ENCODE results near the gene UCP3. TPM values are rescaled to one million over a fixed set of nuclear protein-coding genes. Genes with fewer than 3 reads are reported as not detected.
A peak's percentile ranks its signal among the peaks of the same experiment; 100 is the strongest.

UCP3 gene
- total RNA-seq, 6 experiments from 2014 or later = 0.10 to 0.62 (median 0.39) TPM

GRCh38 chr11:73981051-73981805, 27.7 kb downstream of the UCP3 start:
- no peaks in the 10 kb centered on the region for H3K9me3 Mint-ChIP-seq
- no peak overlapping the region for H3K27ac Mint-ChIP-seq
- peak overlapping the region; percentile 92; the same call in 1 of the 2 replicates for H3K4me3 Mint-ChIP-seq
- H3K36me3 Mint-ChIP-seq (ENCODE audit: low read depth) = no peaks in the 10 kb centered on the region; the same call in 1 of the 2 replicates
- DNase-seq = no peak
- no peak for TF ChIP-seq CTCF (IDR thresholded peaks at IDR 0.05)
- H3K27me3 Mint-ChIP-seq (ENCODE audit: insufficient read depth) = peaks cover 8% of the 10 kb centered on the region
- peaks cover 46% of the 10 kb centered on the region for H3K4me1 Mint-ChIP-seq (ENCODE audit: low read depth)

GRCh38 chr11:73980001-73980961, 28.6 kb downstream of the UCP3 start:
- Mint-ChIP-seq H3K27me3 (ENCODE audit: insufficient read depth) (peaks cover 8% of the 10 kb centered on the region), H3K27ac (no peak overlapping the region), H3K4me3 (no peak overlapping the region), H3K9me3 (no peaks in the 10 kb centered on the region), H3K4me1 (ENCODE audit: low read depth) (peaks cover 46% of the 10 kb centered on the region), H3K36me3 (ENCODE audit: low read depth) (no peaks in the 10 kb centered on the region; the same call in 1 of the 2 replicates)
- DNase-seq = no peak
- no peak for TF ChIP-seq CTCF (IDR thresholded peaks at IDR 0.05)

- DNase-seq = peak; percentile 35
- Mint-ChIP-seq H3K9me3 (no peaks in the 10 kb centered on the region), H3K36me3 (ENCODE audit: low read depth) (no peaks in the 10 kb centered on the region; the same call in 1 of the 2 replicates), H3K4me1 (ENCODE audit: low read depth) (peaks cover 47% of the 10 kb centered on the region), H3K27ac (no peak overlapping the region), H3K4me3 (no peak overlapping the region), H3K27me3 (ENCODE audit: insufficient read depth) (peaks cover 8% of the 10 kb centered on the region)
- TF ChIP-seq CTCF (IDR thresholded peaks at IDR 0.05) = no peak
These were observed 30.3 kb downstream of the UCP3 start for GRCh38 chr11:73978576-73979086.

- Mint-ChIP-seq H3K27me3 (ENCODE audit: insufficient read depth) (peaks cover 8% of the 10 kb centered on the region), H3K4me1 (ENCODE audit: low read depth) (peaks cover 42% of the 10 kb centered on the region), H3K9me3 (no peaks in the 10 kb centered on the region), H3K27ac (no peak overlapping the region), H3K36me3 (ENCODE audit: low read depth) (no peaks in the 10 kb centered on the region; the same call in 1 of the 2 replicates), H3K4me3 (no peak overlapping the region)
- DNase-seq = no peak
- TF ChIP-seq CTCF (IDR thresholded peaks at IDR 0.05) = no peak
These were observed 30.9 kb downstream of the UCP3 start for GRCh38 chr11:73977856-73978519.
